Measurements from ENCODE around the gene ST6GALNAC4. TPM values are rescaled to one million over a fixed set of nuclear protein-coding genes. Genes with fewer than 3 reads are reported as not detected.

Gene ST6GALNAC4
- total RNA-seq, 1 donor from 2014 or later = 69.0 TPM

DNA sequence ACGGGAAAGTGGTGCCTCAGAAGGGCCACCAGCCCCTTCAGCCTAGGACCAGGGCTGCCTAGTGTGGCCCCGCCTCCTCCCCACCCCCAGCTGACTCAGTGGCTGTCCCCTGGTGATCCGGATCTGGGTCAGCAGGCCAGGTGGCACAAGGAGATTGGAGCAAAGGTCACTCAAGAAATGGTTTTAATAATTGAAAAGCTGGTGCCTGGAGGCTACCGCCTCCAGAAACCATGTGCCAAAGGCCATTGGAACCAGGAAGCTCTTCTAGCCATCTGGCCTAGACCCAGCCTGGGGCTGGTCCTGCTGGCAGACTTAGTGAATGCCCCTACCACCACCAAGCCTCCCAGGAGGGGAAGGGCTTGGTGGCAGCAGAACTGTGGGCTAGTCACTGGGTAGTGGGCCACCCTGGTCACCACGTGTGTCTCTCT lies 1.5 kb downstream of the ST6GALNAC4 start:
- no peak for DNase-seq (ENCODE audit: low read depth, low spot score)

DNA sequence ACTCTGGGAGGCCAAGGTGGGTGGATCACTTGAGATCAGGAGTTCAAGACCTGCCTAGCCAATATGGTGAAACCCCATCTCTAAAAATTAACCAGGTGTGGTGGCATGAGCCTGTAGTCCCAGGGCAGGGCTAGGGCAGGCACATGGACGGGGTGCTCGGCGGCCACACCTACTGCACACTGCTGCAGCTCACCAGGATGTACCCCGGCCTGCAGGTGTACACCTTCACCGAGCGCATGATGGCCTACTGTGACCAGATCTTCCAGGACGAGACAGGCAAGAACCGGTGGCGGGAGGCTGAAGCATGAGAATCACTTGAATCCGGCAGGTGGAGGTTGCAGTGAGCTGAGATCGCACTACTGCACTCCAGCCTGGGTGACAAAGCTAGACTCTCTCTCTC lies 3.2 kb downstream of the ST6GALNAC4 start:
- DNase-seq (ENCODE audit: low read depth, low spot score) = no peak

DNA sequence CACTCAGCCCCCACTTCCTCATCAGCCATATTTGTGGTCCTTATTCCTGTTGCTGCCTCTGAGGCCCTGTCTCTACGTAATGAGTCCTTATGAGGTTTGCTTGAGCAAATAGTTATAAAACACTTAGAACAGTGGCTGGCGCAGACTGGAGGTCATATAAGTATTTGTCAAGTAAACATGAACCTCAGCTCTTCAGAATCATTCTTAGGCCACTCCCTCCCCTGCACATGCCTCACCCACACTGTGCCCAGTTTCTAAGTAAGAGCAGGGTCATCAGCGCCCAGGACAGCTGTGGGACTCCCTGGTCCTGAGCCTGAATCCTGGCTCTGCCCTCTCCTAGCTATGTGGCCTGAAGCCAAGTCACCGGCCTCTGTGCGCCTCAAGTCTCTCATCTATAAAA lies 4.0 kb downstream of the ST6GALNAC4 start:
- no peak for DNase-seq (ENCODE audit: low read depth, low spot score)

DNA sequence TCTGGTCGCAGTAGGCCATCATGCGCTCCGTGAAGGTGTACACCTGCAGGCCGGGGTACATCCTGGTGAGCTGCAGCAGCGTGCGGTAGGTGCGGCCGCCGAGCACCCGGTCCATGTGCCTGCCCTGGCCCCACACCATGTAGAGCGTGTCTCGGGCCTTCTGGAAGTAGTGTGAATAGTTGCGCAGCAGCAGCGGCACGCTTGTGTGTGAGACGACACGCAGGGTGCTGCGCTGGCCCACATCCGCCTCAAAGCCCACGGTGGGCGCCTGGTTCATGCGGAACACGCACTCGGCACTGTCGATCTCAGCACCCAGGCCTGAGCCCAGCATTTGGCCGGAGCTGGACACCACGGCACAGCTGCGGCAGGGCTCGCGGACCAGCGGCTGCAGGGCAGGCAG lies 4.5 kb downstream of the ST6GALNAC4 start:
- no peak for DNase-seq (ENCODE audit: low read depth, low spot score)

DNA sequence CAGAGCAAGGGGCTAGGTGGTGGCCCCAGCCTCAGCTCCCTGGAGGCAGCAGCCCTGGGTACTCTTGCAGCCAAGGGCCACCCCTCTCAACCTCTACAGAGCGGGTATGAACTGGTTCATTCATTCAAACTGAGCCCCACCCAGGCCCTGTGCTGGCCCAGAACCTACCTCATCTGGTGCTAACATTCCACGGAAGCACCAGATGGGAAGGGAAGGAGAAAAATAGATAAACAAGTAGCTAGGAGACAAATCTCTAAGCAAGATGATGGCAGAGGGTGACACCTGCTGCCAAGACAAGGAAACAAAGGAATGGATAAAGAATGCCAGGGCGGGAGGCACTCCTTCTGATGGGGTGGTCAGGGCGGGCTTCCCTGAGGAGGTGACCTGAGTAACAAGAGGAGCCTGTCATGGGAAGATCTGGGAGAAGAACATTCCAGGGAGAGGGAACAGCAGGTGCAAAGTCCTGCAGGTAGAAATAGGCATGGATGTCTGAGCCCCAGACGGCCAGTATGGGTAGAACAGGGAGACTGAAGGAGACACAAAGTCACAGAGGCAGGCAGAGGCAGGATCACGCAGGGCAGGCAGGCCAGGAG lies 6.1 kb downstream of the ST6GALNAC4 start:
- DNase-seq (ENCODE audit: low read depth, low spot score) = no peak

DNA sequence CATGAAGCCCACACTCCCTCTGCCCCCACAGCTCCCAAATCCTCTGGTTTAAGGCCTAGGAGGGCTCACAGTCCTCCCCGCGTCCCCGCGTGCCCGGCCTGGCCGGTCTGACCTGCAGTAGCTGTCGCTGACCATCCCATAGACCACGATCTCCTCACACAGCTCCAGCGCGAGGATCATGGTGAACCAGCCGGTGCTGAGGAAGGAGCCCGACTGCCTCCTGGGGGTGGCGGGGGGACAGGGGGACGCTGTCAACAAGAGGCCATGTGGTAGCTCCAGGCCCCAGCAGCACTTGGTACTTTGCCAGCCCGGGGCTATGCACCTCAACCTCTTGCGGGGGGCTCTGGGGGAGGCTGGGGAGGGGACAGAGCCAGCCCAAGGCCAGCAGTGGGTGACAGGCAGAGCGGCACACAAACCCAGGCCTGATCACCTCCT lies 7.0 kb downstream of the ST6GALNAC4 start:
- no peak for DNase-seq (ENCODE audit: low read depth, low spot score)

DNA sequence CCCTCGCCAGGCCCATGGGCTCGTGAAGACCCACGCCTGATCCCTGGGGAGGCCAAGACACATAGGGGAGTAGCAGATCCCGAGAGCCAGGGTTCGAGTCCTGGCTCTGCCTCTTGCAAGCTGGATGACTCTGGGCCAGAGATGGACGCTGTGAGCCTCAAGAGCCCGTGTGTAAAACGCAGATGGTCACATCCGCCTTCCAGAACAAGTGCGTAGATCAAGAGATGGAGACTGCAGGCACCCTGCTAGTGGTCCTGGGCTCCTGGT lies 8.2 kb downstream of the ST6GALNAC4 start:
- no peak for DNase-seq (ENCODE audit: low read depth, low spot score)

DNA sequence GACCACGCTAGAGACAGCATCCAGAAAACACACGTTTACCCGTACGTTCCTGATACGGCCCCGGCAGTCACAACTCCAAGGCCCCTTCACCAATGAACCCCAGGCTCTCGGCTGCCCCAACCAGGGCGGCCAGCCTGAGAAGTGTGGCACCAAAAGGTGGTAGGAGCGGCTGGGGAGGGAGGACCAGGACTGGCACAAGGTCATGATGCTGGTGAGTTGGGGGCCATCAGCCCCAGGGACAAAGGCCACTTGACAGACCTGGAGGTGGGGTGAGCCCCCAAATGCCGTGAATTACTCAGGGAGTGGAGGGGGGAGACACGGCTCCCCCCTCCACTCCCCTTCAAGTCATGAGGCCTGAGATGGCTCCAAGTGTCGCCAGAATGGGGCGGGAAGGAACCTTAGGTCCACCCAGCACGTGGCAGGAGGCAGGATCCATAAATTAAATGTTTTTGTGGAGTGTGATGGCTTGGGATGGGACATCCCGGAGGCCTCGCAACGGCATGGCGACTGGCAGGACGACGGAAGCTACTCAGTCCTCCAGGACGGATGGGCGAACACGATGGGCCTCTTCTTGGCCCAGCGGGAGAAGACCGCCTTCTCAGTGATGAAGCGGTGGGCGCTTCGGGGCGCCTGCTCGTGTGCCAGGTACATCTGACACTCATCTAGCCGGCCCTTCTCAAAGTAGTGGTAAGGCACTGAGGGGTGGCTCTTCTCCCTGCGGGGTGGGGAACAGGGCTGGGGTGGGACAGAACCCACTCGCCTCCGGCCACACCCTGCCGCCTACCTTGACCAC lies 8.8 kb downstream of the ST6GALNAC4 start:
- DNase-seq (ENCODE audit: low read depth, low spot score) = no peak

DNA sequence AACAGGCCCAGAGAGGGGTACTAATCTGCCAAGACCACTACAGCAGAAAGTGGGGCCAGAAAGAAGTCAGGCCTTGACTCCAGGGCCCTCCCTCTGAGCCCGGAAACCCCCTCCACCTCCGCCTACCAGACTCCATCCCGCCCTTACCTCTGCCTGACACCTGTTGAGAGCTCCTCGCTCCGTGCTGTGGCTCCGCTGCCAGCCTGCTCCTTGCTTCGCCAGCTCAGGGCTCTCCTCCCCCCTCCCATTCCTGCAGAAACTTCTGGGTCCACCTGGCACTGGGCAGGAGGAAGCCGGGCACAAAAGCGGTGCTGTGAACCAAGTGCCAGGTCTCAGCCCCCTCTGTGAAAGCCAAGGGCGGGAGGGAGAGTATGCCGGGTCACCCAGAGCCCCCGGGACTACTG lies 11.1 kb downstream of the ST6GALNAC4 start:
- DNase-seq (ENCODE audit: low read depth, low spot score) = no peak

DNA sequence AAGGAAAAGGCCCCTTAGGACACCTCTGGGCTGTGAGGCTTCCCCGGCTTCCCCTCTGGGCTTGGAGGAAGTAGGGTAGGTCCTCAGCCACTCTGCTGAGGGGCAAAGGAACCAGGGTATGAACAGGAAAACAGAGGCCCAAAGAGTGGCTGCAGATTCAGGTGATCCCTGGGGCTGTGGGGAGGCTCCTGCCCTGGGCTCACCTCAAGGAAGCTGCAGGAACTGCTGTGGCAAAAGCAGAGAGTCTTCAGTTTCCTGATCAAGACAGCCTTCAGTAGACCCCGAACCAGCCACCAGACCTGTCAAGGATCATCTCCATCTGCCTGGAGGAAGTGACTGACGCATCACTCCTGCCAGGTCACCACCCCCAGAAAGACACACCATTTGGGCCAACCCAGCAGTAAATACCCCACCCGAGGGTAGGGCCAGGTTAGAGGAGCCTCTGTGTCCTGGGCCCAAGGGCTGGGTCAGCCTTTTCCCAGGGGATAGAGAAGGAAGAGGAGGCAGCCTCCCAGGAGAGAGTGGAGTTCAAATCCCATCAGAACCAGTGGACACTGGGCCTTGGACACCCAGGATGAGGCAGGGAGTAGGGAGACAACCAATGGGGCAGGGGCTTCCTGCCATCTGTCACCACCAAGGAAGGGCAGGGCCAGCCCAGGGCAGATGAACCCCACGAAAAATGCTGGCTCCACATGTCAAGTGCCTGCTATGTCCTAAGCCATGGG lies 11.7 kb downstream of the ST6GALNAC4 start:
- no peak for DNase-seq (ENCODE audit: low read depth, low spot score)

DNA sequence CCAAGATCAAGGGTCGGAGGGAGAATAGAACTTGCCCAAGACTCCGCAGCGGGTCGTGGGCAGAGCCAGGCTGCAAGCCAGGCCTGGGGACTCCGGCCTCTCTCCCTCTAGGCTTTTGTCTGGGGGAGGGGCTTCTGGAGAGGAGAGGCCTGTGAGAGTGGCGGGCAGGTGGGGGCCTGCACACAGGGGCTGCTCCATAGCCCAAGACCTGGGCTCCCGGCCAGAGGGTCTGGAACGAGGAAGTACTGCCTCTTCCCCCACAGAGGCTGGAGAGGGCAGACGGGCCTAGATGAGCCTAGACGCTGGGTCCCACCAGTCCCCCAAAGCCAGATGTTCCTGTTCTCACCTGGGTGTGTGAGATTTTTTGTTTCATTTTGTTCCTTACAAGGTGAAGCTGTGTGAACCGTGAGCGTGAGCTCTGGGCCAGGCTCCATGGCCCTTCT lies 12.3 kb downstream of the ST6GALNAC4 start:
- DNase-seq (ENCODE audit: low read depth, low spot score) = no peak

DNA sequence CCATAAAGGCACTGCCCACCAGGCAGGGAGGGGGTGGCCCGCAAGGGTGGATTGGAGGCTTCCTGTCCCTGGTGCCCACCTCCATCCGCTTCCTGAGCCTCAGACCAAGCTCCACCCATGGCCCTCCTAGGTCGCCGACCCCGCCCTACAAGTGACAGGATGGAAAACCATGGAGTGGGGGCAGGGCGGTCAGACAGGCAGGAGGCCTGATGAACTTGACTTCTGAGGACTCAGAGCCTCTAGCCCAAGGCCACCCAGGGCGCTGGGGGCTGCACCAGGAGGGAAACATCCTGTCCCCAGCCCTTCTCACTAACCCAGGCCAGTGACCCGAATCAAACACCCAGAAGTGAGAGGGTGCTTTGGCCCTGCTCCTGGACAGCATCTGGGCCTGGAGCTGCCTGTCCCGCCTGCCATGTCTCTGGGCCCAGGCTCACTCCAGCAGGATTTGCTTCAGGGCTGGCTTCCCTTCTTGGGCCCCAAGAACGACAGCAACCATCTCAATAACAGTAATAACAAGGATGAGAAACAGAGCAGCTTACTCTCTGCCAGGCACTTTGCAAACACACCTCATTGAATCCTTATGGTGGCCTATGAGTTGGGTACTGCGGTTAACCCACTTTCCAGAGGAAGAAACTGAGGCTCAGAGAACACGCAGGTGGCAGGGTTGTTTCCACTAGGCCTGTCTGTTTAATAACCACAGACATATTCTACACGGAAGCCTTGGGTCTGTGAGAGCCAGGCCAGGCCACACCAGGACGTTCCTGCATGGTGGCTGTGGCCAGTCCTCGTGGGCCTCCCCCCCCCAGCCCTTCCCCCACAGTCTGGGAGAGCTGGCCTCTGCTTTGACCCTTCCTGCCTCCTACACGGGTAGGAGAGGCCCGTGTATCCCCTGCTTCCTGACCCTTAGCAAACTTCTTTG lies 13.0 kb downstream of the ST6GALNAC4 start:
- DNase-seq (ENCODE audit: low read depth, low spot score) = no peak

DNA sequence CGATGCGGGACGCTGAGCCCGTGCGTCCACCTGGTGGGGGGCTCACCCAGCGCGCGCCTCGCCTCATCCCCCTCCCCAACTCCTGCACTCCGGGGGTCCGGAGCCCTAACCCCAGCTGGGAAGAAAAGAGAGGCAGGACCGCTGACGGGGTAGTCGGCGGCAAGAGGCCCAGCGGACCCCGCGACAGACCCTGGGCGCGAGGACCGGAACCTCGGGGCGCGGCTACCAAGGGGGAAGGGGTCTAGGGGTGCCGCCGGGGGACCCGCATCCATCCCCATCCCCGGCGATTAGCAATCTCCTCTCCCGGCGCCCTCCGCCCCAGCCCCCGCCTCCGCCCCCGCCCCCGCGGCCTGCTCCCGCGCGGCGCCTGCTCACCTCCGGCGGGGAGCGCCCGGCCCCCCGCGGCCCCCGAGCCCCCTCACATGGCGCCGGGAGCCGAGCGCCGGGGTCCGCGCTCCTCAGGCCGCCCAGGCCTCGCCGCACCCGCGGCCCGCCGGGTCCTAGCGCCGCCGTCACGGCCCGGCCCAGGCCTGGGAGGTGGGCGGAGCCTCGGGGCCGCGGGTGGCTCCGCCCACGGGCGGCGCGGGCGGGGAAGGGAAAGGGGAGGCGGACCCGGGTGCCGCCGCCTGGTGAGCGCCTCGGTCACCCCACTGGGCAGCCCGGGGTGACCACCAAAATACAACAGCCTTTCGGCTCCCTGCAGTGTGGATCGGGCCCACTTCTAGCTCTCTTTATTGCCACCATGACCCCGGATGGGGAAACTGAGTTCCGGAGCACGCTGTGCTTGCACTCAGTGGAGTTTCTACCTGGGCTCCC lies 17.5 kb downstream of the ST6GALNAC4 start, which contains the start of gene ST6GALNAC6:
ST6GALNAC6 (minus strand) TSS at position 476 of the 816 bp plus-strand sequence. CDS start 1,622 bp downstream, outside the sequence.
- no peak for DNase-seq (ENCODE audit: low read depth, low spot score)

DNA sequence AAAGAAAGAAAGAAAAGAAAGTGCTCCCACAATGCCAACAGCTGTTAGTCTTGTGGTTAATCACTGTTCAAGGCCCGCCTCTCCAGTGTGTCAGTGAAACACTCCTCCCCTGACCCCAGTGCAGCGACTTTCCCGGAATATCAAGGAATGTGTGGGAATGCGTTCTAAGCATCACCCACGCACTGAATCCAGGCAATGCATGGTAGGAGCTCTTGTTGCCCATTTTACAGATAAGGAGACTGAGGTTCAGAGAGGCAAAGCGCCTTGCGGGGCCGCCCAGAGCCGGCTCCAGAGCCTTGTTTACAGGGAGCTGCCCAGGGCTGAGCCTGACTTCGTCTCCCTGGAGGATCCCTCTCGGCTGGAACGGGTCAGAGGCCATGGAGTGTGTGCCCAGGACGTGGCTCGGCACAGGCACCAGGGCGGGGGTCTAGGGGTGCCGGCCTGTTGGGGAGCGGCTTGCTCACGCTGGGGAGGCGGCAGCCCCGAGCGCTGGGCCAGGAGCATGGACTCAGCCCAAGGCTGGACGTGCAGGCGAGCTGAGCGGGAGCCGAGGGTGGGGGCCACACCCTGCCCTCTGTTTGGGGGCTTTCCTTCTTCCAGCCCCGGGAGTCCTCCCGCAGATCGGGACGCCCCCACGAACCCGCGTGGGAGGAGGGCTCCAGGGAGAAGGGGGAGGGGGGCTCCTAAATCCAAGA lies 18.3 kb downstream of the ST6GALNAC4 start:
- no peak for DNase-seq (ENCODE audit: low read depth, low spot score)

DNA sequence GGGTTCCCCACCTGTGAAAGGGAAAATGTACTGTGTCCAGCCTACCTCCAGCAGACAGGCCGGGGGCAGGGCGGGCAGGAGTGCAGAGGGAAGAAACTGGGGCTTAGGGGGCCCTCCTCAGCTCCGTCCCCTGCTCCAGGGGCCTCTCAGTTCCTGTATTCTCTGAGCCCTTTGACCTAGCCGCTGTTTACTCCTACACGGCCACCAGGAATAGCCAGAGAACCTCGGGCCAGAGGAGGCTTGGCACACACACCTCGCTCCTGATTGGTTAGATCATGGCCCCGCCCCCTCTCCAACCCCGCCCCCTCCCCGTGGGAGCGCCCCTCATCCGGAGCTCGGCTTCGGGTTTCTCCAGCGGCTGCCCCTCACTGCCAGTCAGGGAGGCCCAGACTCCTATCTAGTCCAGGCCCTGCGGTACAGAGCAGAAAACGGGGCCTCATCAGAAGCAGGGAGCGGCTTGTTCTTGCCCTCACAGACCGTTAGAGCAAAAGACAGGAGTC lies 19.6 kb downstream of the ST6GALNAC4 start:
- no peak for DNase-seq (ENCODE audit: low read depth, low spot score)

DNA sequence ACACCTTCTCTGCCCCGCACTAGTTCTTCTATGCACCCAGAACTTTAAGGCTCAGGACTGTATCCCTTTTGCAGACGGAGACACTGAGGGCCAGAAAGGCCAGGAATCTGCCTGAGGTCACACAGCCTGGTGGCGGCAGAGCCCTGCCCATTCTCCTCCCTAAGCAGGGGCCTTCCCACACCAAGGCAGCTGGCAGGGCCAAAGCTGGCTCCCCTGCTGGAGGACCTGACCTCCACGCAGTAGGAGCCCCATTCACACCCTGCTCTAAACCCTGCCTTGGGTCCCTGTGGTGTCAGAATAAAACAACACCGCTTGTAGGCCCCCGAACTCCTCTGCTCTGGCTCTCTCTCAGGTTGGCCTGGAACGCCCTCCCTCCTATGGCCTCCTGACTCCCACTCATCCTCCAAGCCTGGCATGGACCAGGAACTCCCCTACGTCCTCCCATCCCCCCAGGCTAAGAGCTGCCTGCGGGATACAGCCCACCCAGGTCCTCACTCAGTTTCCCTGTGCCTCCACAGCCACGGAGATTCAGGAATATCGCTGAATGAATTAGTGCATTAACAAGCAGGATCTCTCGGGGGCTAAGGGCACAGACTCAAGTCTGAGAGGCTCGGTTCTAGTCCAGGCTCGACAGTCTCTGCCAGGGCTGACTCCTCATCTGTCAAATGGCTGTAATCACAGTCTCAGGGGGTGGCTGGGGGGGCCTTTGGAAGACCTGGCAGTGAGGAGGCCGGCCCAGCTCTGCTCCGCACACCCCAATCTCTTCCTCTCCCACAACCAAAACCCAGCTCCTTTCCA lies 20.2 kb downstream of the ST6GALNAC4 start:
- no peak for DNase-seq (ENCODE audit: low read depth, low spot score)

DNA sequence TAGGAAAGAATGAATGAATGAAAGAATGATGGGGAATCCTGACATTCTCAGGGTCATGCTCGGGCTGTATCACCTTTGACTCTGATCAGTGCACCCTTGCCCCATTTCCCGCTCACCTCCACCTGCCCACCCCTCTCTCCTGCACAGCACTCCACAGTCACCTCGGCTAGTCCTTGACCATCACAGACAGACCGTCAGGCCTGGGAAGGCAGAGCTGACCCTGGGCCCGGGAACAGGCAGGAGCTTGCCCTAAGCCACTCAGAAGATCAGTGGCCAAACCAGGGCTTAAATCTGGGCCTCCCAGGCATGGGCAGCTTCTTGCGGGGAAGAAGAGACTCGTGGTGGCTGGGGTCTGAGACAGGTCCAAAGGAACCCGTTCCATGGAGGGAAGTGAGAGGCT lies 21.0 kb downstream of the ST6GALNAC4 start:
- DNase-seq (ENCODE audit: low read depth, low spot score) = no peak

DNA sequence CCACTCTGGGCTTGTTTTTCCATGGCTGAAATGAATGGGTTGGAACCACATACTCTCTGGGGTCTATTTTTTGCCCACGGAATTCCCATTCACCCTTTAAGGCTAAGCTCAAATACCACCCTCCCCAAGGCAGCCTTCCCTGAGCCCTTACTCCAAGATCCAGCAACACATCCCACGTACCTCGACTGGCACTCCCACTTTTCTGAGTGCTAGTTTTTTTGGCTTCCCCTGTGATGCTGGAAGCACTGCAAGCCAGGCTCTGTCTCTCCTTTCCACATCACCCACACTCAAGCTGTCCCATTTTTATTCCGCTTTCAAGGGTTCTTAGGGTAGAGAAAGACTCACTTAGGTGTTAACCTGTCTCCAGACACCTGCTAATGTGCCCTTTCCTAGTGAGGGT lies 23.4 kb downstream of the ST6GALNAC4 start:
- no peak for DNase-seq (ENCODE audit: low read depth, low spot score)

DNA sequence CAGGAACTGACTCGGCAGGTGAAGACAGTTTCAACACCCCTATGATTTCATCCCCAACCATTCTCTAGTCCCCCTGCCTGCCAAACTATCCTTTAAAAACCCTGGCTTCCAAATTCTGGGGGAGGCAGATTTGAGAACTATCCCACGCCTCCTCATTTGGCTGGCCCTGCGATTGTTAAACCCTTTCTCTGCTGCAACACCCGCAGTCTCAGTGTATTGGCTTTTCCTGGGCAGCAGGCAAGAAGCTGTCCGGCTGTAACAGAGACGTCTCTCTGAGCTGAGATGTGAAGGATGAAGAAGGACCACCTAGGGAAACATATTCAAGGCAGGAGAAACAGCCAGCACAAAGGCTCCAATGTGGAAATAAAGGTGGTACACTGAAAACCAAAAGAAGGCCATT lies 24.0 kb downstream of the ST6GALNAC4 start:
- DNase-seq (ENCODE audit: low read depth, low spot score) = no peak
